HepG2 (cell line): ENCODE data around the gene SLC25A10. TPM values are rescaled to one million over a fixed set of nuclear protein-coding genes. Genes with fewer than 3 reads are reported as not detected.

Experiments used
- AKAP8 ChIP-seq: sonication (generic); formaldehyde crosslinking; IDR thresholded peaks from 2 replicates; pipeline ENCODE4 v1.5.1; 2020; ENCODE audit warnings: mild to moderate bottlenecking, missing genetic modification reagents
- CBX2 ChIP-seq, 2 experiments: fragments of 200-600 bp in 1 of 2; sonication (generic); formaldehyde crosslinking in 1 of 2; IDR thresholded peaks; 2 replicates each; pipeline versions ENCODE4 v1.7.0 to v1.8.1; 2018 to 2022; ENCODE audit warnings: low read depth in 2 of 2, low read length in 1 of 2, mild to moderate bottlenecking in 1 of 2, missing genetic modification reagents in 1 of 2
- CHD2 ChIP-seq: IDR thresholded peaks from 2 replicates; pipeline ENCODE4 v1.6.1; 2011; ENCODE audit warnings: low read depth, low read length, improper control_type of control experiment
- CREM ChIP-seq, 2 experiments: sonication (generic) in 1 of 2; formaldehyde crosslinking in 1 of 2; IDR thresholded peaks; 2 replicates each; pipeline versions ENCODE4 v1.4.0 to v1.6.1; 2016 to 2020; ENCODE audit warnings: antibody characterized with exemption in 1 of 2, mild to moderate bottlenecking in 1 of 2, missing genetic modification reagents in 1 of 2
- MIER3 ChIP-seq: IDR thresholded peaks from 2 replicates; pipeline ENCODE4 v1.6.1; 2016; ENCODE audit warnings: missing compliant biosample characterization, borderline replicate concordance
- MLLT10 ChIP-seq: sonication (generic); formaldehyde crosslinking; IDR thresholded peaks from 2 replicates; pipeline ENCODE4 v1.4.0; 2020; ENCODE audit warnings: missing genetic modification reagents
- MXD3 ChIP-seq: IDR thresholded peaks from 2 replicates; pipeline ENCODE4 v1.6.1; 2016; ENCODE audit warnings: mild to moderate bottlenecking, missing biosample characterization, missing genetic modification reagents
- NCOR1 ChIP-seq: fragments of 200-600 bp; sonication (generic); IDR thresholded peaks from 2 replicates; pipeline ENCODE4 v1.7.0; 2017; ENCODE audit warnings: antibody characterized with exemption, low read length, borderline replicate concordance
- PHF21A ChIP-seq: sonication (generic); formaldehyde crosslinking; IDR thresholded peaks from 2 replicates; pipeline ENCODE4 v1.5.0; 2020; ENCODE audit warnings: mild to moderate bottlenecking, missing genetic modification reagents
- SALL1 ChIP-seq: sonication (generic); formaldehyde crosslinking; IDR thresholded peaks from 2 replicates; pipeline ENCODE4 v1.8.0; 2022; ENCODE audit warnings: mild to moderate bottlenecking, missing genetic modification reagents
- SP4 ChIP-seq: sonication (generic); formaldehyde crosslinking; IDR thresholded peaks from 2 replicates; pipeline ENCODE4 v1.8.1; 2023; ENCODE audit warnings: mild to moderate bottlenecking, missing genetic modification reagents
- SRY ChIP-seq: sonication (generic); formaldehyde crosslinking; IDR thresholded peaks from 2 replicates; pipeline ENCODE4 v1.8.0; 2022; ENCODE audit warnings: mild to moderate bottlenecking, missing genetic modification reagents
- TBL1XR1 ChIP-seq: fragments of 150-350 bp; IDR thresholded peaks from 2 replicates; pipeline ENCODE4 v1.6.1; 2014; ENCODE audit warnings: borderline replicate concordance, low read length; ENCODE audit not compliant: partially characterized antibody
- TCF12 ChIP-seq, 2 experiments: fragments of 450-650 bp in 1 of 2; sonication (generic) in 1 of 2; formaldehyde crosslinking in 1 of 2; IDR thresholded peaks; 2 replicates each; pipeline versions ENCODE4 v1.6.1 to v1.8.0; 2017 to 2022; ENCODE audit warnings: antibody characterized with exemption in 1 of 2, mild to moderate bottlenecking in 1 of 2, missing genetic modification reagents in 1 of 2, moderate library complexity in 1 of 2
- TOE1 ChIP-seq: sonication (generic); formaldehyde crosslinking; IDR thresholded peaks from 2 replicates; pipeline ENCODE4 v1.4.0; 2020; ENCODE audit warnings: mild to moderate bottlenecking, missing genetic modification reagents
- ZBTB10 ChIP-seq: sonication (generic); formaldehyde crosslinking; IDR thresholded peaks from 2 replicates; pipeline ENCODE4 v1.4.0; 2020; ENCODE audit warnings: missing genetic modification reagents, borderline replicate concordance
- ZBTB3 ChIP-seq: sonication (generic); formaldehyde crosslinking; IDR thresholded peaks from 2 replicates; pipeline ENCODE4 v1.4.0; 2020; ENCODE audit warnings: low read depth, mild to moderate bottlenecking, moderate library complexity, missing genetic modification reagents, borderline replicate concordance
- ZBTB43 ChIP-seq: sonication (generic); formaldehyde crosslinking; conservative IDR thresholded peaks from 2 replicates; pipeline ENCODE4 v1.4.0; 2020; ENCODE audit warnings: missing genetic modification reagents
- ZC3H4 ChIP-seq: sonication (generic); formaldehyde crosslinking; IDR thresholded peaks from 2 replicates; pipeline ENCODE4 v1.4.0; 2020; ENCODE audit warnings: missing genetic modification reagents, borderline replicate concordance
- ZIK1 ChIP-seq: sonication (generic); formaldehyde crosslinking; IDR thresholded peaks from 2 replicates; pipeline ENCODE4 v1.5.0; 2020; ENCODE audit warnings: mild to moderate bottlenecking, low read depth, missing genetic modification reagents, borderline replicate concordance
- ZNF33A ChIP-seq: sonication (generic); formaldehyde crosslinking; IDR thresholded peaks from 2 replicates; pipeline ENCODE4 v1.5.1; 2020; ENCODE audit warnings: missing genetic modification reagents, mild to moderate bottlenecking, moderate library complexity, borderline replicate concordance
- ZNF740 ChIP-seq: sonication (generic); formaldehyde crosslinking; IDR thresholded peaks from 2 replicates; pipeline ENCODE4 v1.4.0; 2020; ENCODE audit warnings: missing genetic modification reagents
- ZSCAN25 ChIP-seq: sonication (generic); formaldehyde crosslinking; IDR thresholded peaks from 2 replicates; pipeline ENCODE4 v1.8.0; 2022; ENCODE audit warnings: mild to moderate bottlenecking, missing genetic modification reagents
- ZZZ3 ChIP-seq: sonication (generic); formaldehyde crosslinking; IDR thresholded peaks from 2 replicates; pipeline ENCODE4 v1.4.0; 2020; ENCODE audit warnings: missing genetic modification reagents, mild to moderate bottlenecking, borderline replicate concordance
- polyA plus RNA-seq, 8 experiments: library from polyadenylated mRNA; depleted of rRNA in 3 of 8; stranded (reverse) in 7 of 8; unstranded in 1 of 8; fragments of >200 nt; fragmentation: Illumina TruSeq in 4 of 8; extraction: Trizol in 4 of 8; gene quantifications; 2 replicates each; pipeline versions ENCODE4 v1.2.1 to v1.2.3, GENCODE V29; 2011 to 2016; ENCODE audit warnings: low read depth in 4 of 8, missing spikeins in 1 of 8, mixed read lengths in 1 of 8; ENCODE audit not compliant: insufficient read depth in 1 of 8
- total RNA-seq, 5 experiments: library from RNA; depleted of rRNA; stranded (reverse); fragments of >200 nt; fragmentation: Illumina TruSeq; extraction: Trizol; gene quantifications; 2 replicates each; pipeline ENCODE4 v1.2.3, GENCODE V29; 2016; ENCODE audit warnings: low read depth in 1 of 5

Gene SLC25A10
- total and polyA plus RNA-seq, 2 of the 13 experiments (the other 11 are each of a cell fraction or from before 2014, with no cell fraction given) = 46.5 to 140 TPM

- TF ChIP-seq CBX2 (IDR thresholded peaks at IDR 0.05; ENCODE audit: low read depth, low read length) (no peak), CBX2 (CRISPR knock-in tag; IDR thresholded peaks at IDR 0.05; ENCODE audit: low read depth) (no peak), SALL1 (CRISPR knock-in tag) (peak; percentile 90), TBL1XR1 (peak; percentile 68), ZZZ3 (peak; percentile 98), ZNF33A (CRISPR knock-in tag) (0 out of 2 replicates have a peak, but pooled peaks have one; percentile 88), AKAP8 (no peak), CHD2 (peak; percentile 94), ZIK1 (CRISPR knock-in tag) (peak; percentile 96), ZBTB3 (peak; percentile 73), ZNF740 (CRISPR knock-in tag) (peak; percentile 68), TOE1 (CRISPR knock-in tag) (peak; percentile 88; the same call in 1 of the 2 replicates), PHF21A (peak; percentile 91), SP4 (CRISPR knock-in tag) (peak; percentile 81), CREM (IDR thresholded peaks at IDR 0.05) (peak; percentile 94), CREM (CRISPR knock-in tag; IDR thresholded peaks at IDR 0.05) (peak; percentile 73; the same call in 1 of the 2 replicates), ZBTB10 (CRISPR knock-in tag) (peak; percentile 51), SRY (peak; percentile 87; the same call in 1 of the 2 replicates), MIER3 (peak; percentile 96), MXD3 (CRISPR knock-in tag) (peak; percentile 97), ZBTB43 (CRISPR knock-in tag) (peak; percentile 72), ZSCAN25 (CRISPR knock-in tag) (no peak), NCOR1 (no peak), ZC3H4 (CRISPR knock-in tag) (no peak; the same call in 1 of the 2 replicates), MLLT10 (CRISPR knock-in tag) (no peak), TCF12 (IDR thresholded peaks at IDR 0.05) (no peak), TCF12 (CRISPR knock-in tag; IDR thresholded peaks at IDR 0.05) (peak; percentile 90)
Measured at GRCh38 chr17:81702934-81703746, 8.9 kb upstream of the SLC25A10 start, which contains the start of gene MRPL12 (continued).
